Lower lobe of right lung (tissue), 2 donors: ENCODE results near the gene KIFAP3. TPM values are rescaled to one million over a fixed set of nuclear protein-coding genes. Genes with fewer than 3 reads are reported as not detected.

Experiments
- ATAC-seq, 2 donors: fragments of 200-7000 bp; cut with Tn5 transposase; one replicate each; pipeline ENCODE4 v1.9.1; 2020 to 2022; ENCODE audit warnings: mild to moderate bottlenecking in 2 of 2, moderate library complexity in 2 of 2
- DNase-seq: peaks from one replicate; pipeline ENCODE4 v3.0.0-alpha.2; 2020
- H3K27ac ChIP-seq: fragments of 200-600 bp; one replicate; pipeline ENCODE4 v1.8.0; 2022
- H3K27me3 ChIP-seq: fragments of 200-600 bp; one replicate; pipeline ENCODE4 v1.8.0; 2022; ENCODE audit warnings: low read depth
- H3K36me3 ChIP-seq: fragments of 200-600 bp; one replicate; pipeline ENCODE4 v1.8.0; 2022; ENCODE audit warnings: mild to moderate bottlenecking
- H3K4me1 ChIP-seq: fragments of 200-600 bp; one replicate; pipeline ENCODE4 v1.8.0; 2022
- H3K4me3 ChIP-seq: fragments of 200-600 bp; one replicate; pipeline ENCODE4 v1.8.0; 2022; ENCODE audit warnings: mild to moderate bottlenecking
- H3K9me3 ChIP-seq: fragments of 200-600 bp; one replicate; pipeline ENCODE4 v1.8.0; 2022
- CTCF ChIP-seq: fragments of 200-600 bp; IDR thresholded peaks from one replicate; pipeline ENCODE4 v1.8.0; 2022; ENCODE audit warnings: antibody characterized with exemption, mild to moderate bottlenecking
- intact Hi-C: fragments of 100-400 bp; cut with DNase I; formaldehyde crosslinking; loops from one replicate; pipeline ENCODE4 v1.11.0; 2022
- total RNA-seq: library from RNA; stranded (reverse); fragmentation: NEBNext Ultra II Directional; extraction: Animal tissue kit (Norgen Biotek cat#: 25700); gene quantifications from one replicate; pipeline ENCODE4 v1.2.1, GENCODE V29; 2021
- donor health status: DM: no; HTN: yes; CAD: no; lungs with severe emphysema.

The KIFAP3 gene
- total RNA-seq, 1 donor from 2014 or later, result 21.4 TPM

DNA sequence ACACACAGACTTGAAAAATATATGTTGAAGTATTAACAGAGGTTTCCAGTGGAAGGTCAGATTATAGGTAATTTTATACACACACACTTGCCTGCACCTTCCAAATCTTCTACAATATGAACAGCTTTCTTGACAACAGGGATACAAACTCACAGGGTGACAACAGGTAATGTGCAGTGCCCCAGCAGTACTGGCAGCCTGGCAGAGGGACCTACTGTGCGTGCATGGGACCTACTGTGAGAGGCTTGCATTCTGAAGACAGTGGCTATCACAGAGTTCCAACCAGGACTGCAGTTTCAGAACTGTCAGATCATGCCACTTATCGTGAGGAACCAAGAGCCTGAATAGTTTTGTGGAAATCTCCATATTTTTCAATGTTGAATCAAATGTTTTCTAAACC is 184.6 kb downstream of the KIFAP3 start:
- DNase-seq, result no peak
- peaks cover 40% of the 10 kb centered on the region for H3K4me1 ChIP-seq
- H3K27ac ChIP-seq, result no peak overlapping the region
- no peak for TF ChIP-seq CTCF
- H3K36me3 ChIP-seq, result peaks cover 38% of the 10 kb centered on the region
- no peaks in the 10 kb centered on the region for H3K27me3 ChIP-seq
- intact Hi-C loops, result no loop called here
- H3K4me3 ChIP-seq, result no peak overlapping the region
- no peaks in the 10 kb centered on the region for H3K9me3 ChIP-seq
- ATAC-seq, result no peak

DNA sequence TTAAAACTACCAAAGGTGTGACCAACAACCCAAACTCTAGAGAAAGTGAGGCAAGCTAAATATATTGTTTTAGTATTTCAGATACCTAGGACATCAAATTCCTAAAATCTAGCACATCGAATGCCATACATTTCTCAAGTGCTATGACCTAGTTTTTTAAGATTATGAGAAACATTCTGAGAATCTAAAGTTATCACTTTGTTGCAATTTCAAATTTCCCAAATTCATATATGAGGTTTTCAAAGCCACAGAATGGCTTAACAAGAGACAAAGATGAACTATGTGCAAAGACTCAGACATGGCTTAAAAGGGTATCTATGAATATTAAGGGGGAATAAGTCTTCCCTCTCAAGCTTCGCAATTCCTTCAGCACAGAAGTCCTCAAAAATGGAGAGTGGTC is 187.6 kb downstream of the KIFAP3 start:
- peaks cover 46% of the 10 kb centered on the region for H3K36me3 ChIP-seq
- H3K4me3 ChIP-seq, result no peak overlapping the region
- DNase-seq, result no peak
- TF ChIP-seq CTCF, result no peak
- H3K9me3 ChIP-seq, result no peaks in the 10 kb centered on the region
- H3K27me3 ChIP-seq, result no peaks in the 10 kb centered on the region
- H3K4me1 ChIP-seq, result peaks cover 27% of the 10 kb centered on the region
- intact Hi-C loops, result no loop called here
- ATAC-seq, result no peak
- H3K27ac ChIP-seq, result no peak overlapping the region

- Histone ChIP-seq H3K9me3 (no peaks in the 10 kb centered on the region), H3K4me3 (no peak overlapping the region), H3K4me1 (peaks cover 22% of the 10 kb centered on the region), H3K27ac (no peak overlapping the region), H3K27me3 (no peaks in the 10 kb centered on the region), H3K36me3 (peaks cover 47% of the 10 kb centered on the region)
- no peak for TF ChIP-seq CTCF
- DNase-seq, result no peak
- no peak for ATAC-seq
- intact Hi-C loops, result no loop called here
These were observed 188.1 kb downstream of the KIFAP3 start for GRCh38 chr1:169886422-169886821.

GRCh38 chr1:169885207-169885606 is 189.3 kb downstream of the KIFAP3 start:
- no peak for DNase-seq
- H3K4me3 ChIP-seq, result no peak overlapping the region

GRCh38 chr1:169884634-169885033 is 189.9 kb downstream of the KIFAP3 start:
- Histone ChIP-seq H3K4me1 (peaks cover 4% of the 10 kb centered on the region), H3K27ac (no peak overlapping the region), H3K9me3 (no peaks in the 10 kb centered on the region), H3K36me3 (peaks cover 47% of the 10 kb centered on the region), H3K4me3 (no peak overlapping the region), H3K27me3 (no peaks in the 10 kb centered on the region)
- no peak for TF ChIP-seq CTCF
- DNase-seq (no peak), ATAC-seq (no peak)
- intact Hi-C loops, result no loop called here

More at GRCh38 chr1:169885207-169885606, 189.3 kb downstream of the KIFAP3 start:
- Histone ChIP-seq H3K27me3 (no peaks in the 10 kb centered on the region), H3K9me3 (no peaks in the 10 kb centered on the region), H3K27ac (no peak overlapping the region), H3K4me1 (peaks cover 9% of the 10 kb centered on the region), H3K36me3 (peaks cover 47% of the 10 kb centered on the region)
- no peak for ATAC-seq
- TF ChIP-seq CTCF, result no peak
- intact Hi-C loops, result no loop called here

- ATAC-seq, result no peak
- no peak overlapping the region for H3K27ac ChIP-seq
- peaks cover 49% of the 10 kb centered on the region for H3K36me3 ChIP-seq
- no peak for TF ChIP-seq CTCF
- H3K4me3 ChIP-seq, result no peak overlapping the region
- H3K9me3 ChIP-seq, result no peaks in the 10 kb centered on the region
- DNase-seq, result no peak
- intact Hi-C loops, result no loop called here
- no peaks in the 10 kb centered on the region for H3K4me1 ChIP-seq
- no peaks in the 10 kb centered on the region for H3K27me3 ChIP-seq
These were observed 192.4 kb downstream of the KIFAP3 start for GRCh38 chr1:169882039-169882511.
